OCI-LY3 (cell line): Measurements from ENCODE around the gene FAM171A2.

Experiments used
- H2AFZ ChIP-seq: fragments of 200-600, 300-600 bp; shearing (Covaris generic); 2 replicates; pipeline ENCODE4 v1.6.0; 2014; ENCODE audit warnings: antibody characterized with exemption, low read depth, low read length
- H3K27ac ChIP-seq: fragments of 200-600, 300-600 bp; sonication (generic); 2 replicates; pipeline ENCODE4 v1.5.1; 2014; ENCODE audit warnings: mild to moderate bottlenecking, low read length, moderate library complexity, mixed read lengths
- H3K27me3 ChIP-seq: fragments of 200-600, 300-600 bp; sonication (generic); 2 replicates; pipeline ENCODE4 v1.6.1; 2014; ENCODE audit warnings: low read depth, low read length, mixed read lengths
- H3K36me3 ChIP-seq: fragments of 200-600, 300-600 bp; sonication (generic); replicated peaks from 2 replicates; pipeline ENCODE3; 2014; ENCODE audit warnings: low read depth, low read length, mixed read lengths
- H3K4me1 ChIP-seq: fragments of 300-600, 200-600 bp; sonication (generic); 2 replicates; pipeline ENCODE4 v1.6.1; 2014; ENCODE audit warnings: low read length, mixed read lengths
- H3K4me2 ChIP-seq: fragments of 200-600, 300-600 bp; sonication (generic); 2 replicates; pipeline ENCODE4 v1.6.1; 2014; ENCODE audit warnings: low read length, mixed read lengths
- H3K4me3 ChIP-seq: fragments of 300-600, 200-600 bp; sonication (generic); 2 replicates; pipeline ENCODE4 v1.5.1; 2014; ENCODE audit warnings: antibody characterized with exemption, mild to moderate bottlenecking, low read length, moderate library complexity
- H3K79me2 ChIP-seq: fragments of 300-600, 200-600 bp; shearing (Covaris generic); 2 replicates; pipeline ENCODE4 v1.6.1; 2014; ENCODE audit warnings: mild to moderate bottlenecking, low read length, mixed read lengths
- H3K9ac ChIP-seq: fragments of 300-600, 200-600 bp; shearing (Covaris generic); 2 replicates; pipeline ENCODE4 v1.6.0; 2014; ENCODE audit warnings: mild to moderate bottlenecking, low read length, moderate library complexity
- H3K9me3 ChIP-seq: fragments of 200-600, 300-600 bp; shearing (Covaris generic); 2 replicates; pipeline ENCODE4 v1.6.1; 2014; ENCODE audit warnings: low read length, mixed read lengths; ENCODE audit not compliant: insufficient read depth
- H4K20me1 ChIP-seq: fragments of 200-600, 300-600 bp; sonication (generic); 2 replicates; pipeline ENCODE4 v1.6.1; 2016; ENCODE audit warnings: low read length, mixed read lengths; ENCODE audit not compliant: insufficient read depth
- EZH2phosphoT487 ChIP-seq: fragments of 200-600 bp; shearing (Covaris generic); IDR thresholded peaks from 2 replicates; pipeline ENCODE4 v1.6.1; 2018; ENCODE audit warnings: antibody characterized with exemption, mixed run types, low read depth
- TF ChIP-seq, protein P1 (sequence below): fragments of 200-600, 300-600 bp; sonication (generic); IDR thresholded peaks from 2 replicates; pipeline ENCODE4 v1.5.1; 2014; ENCODE audit warnings: antibody characterized with exemption, low read length, low read depth

Gene FAM171A2

DNA sequence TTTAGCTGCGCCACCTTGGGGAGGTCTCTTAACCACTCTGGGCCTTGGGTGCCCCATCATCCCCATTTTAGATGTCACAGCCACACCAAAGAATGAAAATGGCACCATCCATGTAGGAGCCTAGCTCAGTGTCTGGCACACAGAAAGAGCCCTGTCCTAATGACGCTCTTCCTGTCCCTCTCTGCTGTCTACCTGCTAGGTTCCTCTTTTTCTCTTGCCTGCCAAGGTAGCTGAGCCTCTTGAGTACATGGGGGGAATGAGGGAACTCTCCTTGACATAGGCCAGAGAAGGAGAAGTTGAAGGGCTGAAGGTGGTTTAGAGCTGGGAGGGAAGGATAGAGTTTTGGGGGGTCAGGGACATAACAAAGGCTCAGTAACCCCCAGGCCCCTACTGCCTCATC lies 53.5 kb downstream of the FAM171A2 start:
- no peak overlapping the region for H2AFZ ChIP-seq
- no peaks in the 10 kb centered on the region for H3K36me3 ChIP-seq
- no peaks in the 10 kb centered on the region for H4K20me1 ChIP-seq
- H3K4me1 ChIP-seq: peaks cover 8% of the 10 kb centered on the region
- H3K9ac ChIP-seq: no peak overlapping the region
- H3K79me2 ChIP-seq: no peaks in the 10 kb centered on the region
- H3K27ac ChIP-seq: no peak overlapping the region
- no peak overlapping the region for H3K4me2 ChIP-seq
- TF ChIP-seq EZH2phosphoT487: no peak
- TF ChIP-seq, protein P1, sequence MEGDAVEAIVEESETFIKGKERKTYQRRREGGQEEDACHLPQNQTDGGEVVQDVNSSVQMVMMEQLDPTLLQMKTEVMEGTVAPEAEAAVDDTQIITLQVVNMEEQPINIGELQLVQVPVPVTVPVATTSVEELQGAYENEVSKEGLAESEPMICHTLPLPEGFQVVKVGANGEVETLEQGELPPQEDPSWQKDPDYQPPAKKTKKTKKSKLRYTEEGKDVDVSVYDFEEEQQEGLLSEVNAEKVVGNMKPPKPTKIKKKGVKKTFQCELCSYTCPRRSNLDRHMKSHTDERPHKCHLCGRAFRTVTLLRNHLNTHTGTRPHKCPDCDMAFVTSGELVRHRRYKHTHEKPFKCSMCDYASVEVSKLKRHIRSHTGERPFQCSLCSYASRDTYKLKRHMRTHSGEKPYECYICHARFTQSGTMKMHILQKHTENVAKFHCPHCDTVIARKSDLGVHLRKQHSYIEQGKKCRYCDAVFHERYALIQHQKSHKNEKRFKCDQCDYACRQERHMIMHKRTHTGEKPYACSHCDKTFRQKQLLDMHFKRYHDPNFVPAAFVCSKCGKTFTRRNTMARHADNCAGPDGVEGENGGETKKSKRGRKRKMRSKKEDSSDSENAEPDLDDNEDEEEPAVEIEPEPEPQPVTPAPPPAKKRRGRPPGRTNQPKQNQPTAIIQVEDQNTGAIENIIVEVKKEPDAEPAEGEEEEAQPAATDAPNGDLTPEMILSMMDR: no peak
- no peaks in the 10 kb centered on the region for H3K9me3 ChIP-seq
- no peak overlapping the region for H3K4me3 ChIP-seq
- H3K27me3 ChIP-seq: peaks cover 3% of the 10 kb centered on the region; the same call in 1 of the 2 replicates

- Histone ChIP-seq H3K79me2 (no peaks in the 10 kb centered on the region), H3K27me3 (peaks cover 3% of the 10 kb centered on the region; the same call in 1 of the 2 replicates), H3K4me1 (peaks cover 8% of the 10 kb centered on the region), H2AFZ (no peak overlapping the region), H3K27ac (no peak overlapping the region), H3K9ac (no peak overlapping the region), H3K9me3 (no peaks in the 10 kb centered on the region), H4K20me1 (no peaks in the 10 kb centered on the region), H3K4me2 (peak overlapping the region; percentile 73), H3K4me3 (peak overlapping the region; percentile 78), H3K36me3 (no peaks in the 10 kb centered on the region)
- TF ChIP-seq EZH2phosphoT487: no peak
- TF ChIP-seq, protein P1: 0 out of 2 replicates have a peak, but pooled peaks have one; percentile 2
These were observed 54.2 kb downstream of the FAM171A2 start for GRCh38 chr17:44309472-44309871.

DNA sequence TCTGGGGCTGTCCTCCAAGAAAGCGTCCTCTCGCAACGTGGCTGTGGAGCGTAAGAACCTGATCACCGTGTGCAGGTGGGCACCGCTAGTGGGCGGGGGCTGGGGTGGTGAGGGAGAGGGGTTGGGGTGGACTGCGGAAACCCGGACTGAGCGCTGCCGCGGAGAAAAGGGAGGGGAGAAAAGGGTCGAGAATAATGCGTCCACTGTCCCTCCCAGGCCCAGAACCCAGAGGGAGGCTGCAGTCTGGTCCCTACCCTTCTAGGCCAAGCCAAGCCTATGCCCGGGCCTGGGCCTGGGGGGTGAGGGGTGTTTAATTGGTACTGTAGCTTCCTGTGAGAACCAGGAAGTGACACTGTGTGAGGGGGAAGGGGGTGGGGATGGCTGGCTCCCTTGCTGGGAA lies 54.8 kb downstream of the FAM171A2 start:
- Histone ChIP-seq H3K4me1 (peaks cover 8% of the 10 kb centered on the region), H2AFZ (peak overlapping the region; percentile 39; the same call in 1 of the 2 replicates), H3K4me3 (peak overlapping the region; percentile 78), H3K9ac (peak overlapping the region; percentile 40), H3K9me3 (no peaks in the 10 kb centered on the region), H4K20me1 (no peaks in the 10 kb centered on the region), H3K4me2 (peak overlapping the region; percentile 73), H3K36me3 (no peaks in the 10 kb centered on the region), H3K79me2 (no peaks in the 10 kb centered on the region), H3K27ac (no peak overlapping the region), H3K27me3 (peaks cover 3% of the 10 kb centered on the region; the same call in 1 of the 2 replicates)
- TF ChIP-seq EZH2phosphoT487: no peak
- TF ChIP-seq, protein P1: no peak

GRCh38 chr17:44308320-44308818 lies 55.3 kb downstream of the FAM171A2 start, which contains the start of gene RUNDC3A:
Gene RUNDC3A, plus strand, starts transcription at chr17:44308601. Its CDS starts 232 bp downstream, at chr17:44308833.
- H3K4me3 ChIP-seq: peak within 1 kb of the TSS; percentile 78
- H3K4me1 ChIP-seq: peaks cover 8% of the 10 kb centered on the region
- peaks cover 3% of the 10 kb centered on the region; the same call in 1 of the 2 replicates for H3K27me3 ChIP-seq
- peak within 1 kb of the TSS; percentile 73 for H3K4me2 ChIP-seq
- no peaks in the 10 kb centered on the region for H3K36me3 ChIP-seq
- TF ChIP-seq, protein P1: no peak
- TF ChIP-seq EZH2phosphoT487: no peak
- H4K20me1 ChIP-seq: no peaks in the 10 kb centered on the region
- H3K9me3 ChIP-seq: no peaks in the 10 kb centered on the region
- peak within 1 kb of the TSS; percentile 40 for H3K9ac ChIP-seq
- H3K79me2 ChIP-seq: no peaks in the 10 kb centered on the region
- peak within 1 kb of the TSS; percentile 39; the same call in 1 of the 2 replicates for H2AFZ ChIP-seq
- no peak within 1 kb of the TSS for H3K27ac ChIP-seq
